ENCODE measurements around the gene BIRC6. TPM values are rescaled to one million over a fixed set of nuclear protein-coding genes. Genes with fewer than 3 reads are reported as not detected.
"Not testable (repeated sequence)": the region's sequence is repeated elsewhere in the genome, so short reads cannot be mapped to it uniquely, and the experiment has no call there.

Gene BIRC6
- total RNA-seq, 1 donor = 211 TPM

GRCh38 chr2:32632089-32632488 is 275.3 kb downstream of the BIRC6 start:
- DNase-seq (ENCODE audit: low read depth) = peak; percentile 42
- TF ChIP-seq CTCF (IDR thresholded peaks at IDR 0.05; ENCODE audit: insufficient read depth, low read depth, low read length) = no peak
- no peak overlapping the region for H3K4me3 ChIP-seq (ENCODE audit: low read depth, low read length)

GRCh38 chr2:32633040-32633439 is 276.2 kb downstream of the BIRC6 start:
- no peak for DNase-seq (ENCODE audit: low read depth)
- no peak overlapping the region for H3K4me3 ChIP-seq (ENCODE audit: low read depth, low read length)
- TF ChIP-seq CTCF (IDR thresholded peaks at IDR 0.05; ENCODE audit: insufficient read depth, low read depth, low read length) = no peak

- DNase-seq (ENCODE audit: low read depth); H3K4me3 ChIP-seq (ENCODE audit: low read depth, low read length): not testable (repeated sequence)
Measured at GRCh38 chr2:32638548-32638947, 281.7 kb downstream of the BIRC6 start.

GRCh38 chr2:32641180-32641579 is 284.4 kb downstream of the BIRC6 start:
- no peak for TF ChIP-seq CTCF (IDR thresholded peaks at IDR 0.05; ENCODE audit: insufficient read depth, low read depth, low read length)
- no peak overlapping the region for H3K4me3 ChIP-seq (ENCODE audit: low read depth, low read length)
- DNase-seq (ENCODE audit: low read depth) = no peak

- DNase-seq (ENCODE audit: low read depth) = peak; percentile 72
- no peak overlapping the region for H3K4me3 ChIP-seq (ENCODE audit: low read depth, low read length)
- no peak for TF ChIP-seq CTCF (IDR thresholded peaks at IDR 0.05; ENCODE audit: insufficient read depth, low read depth, low read length)
Measured at GRCh38 chr2:32647180-32647651, 290.4 kb downstream of the BIRC6 start.

- no peak for DNase-seq (ENCODE audit: low read depth)
- H3K4me3 ChIP-seq (ENCODE audit: low read depth, low read length) = no peak overlapping the region
- no peak for TF ChIP-seq CTCF (IDR thresholded peaks at IDR 0.05; ENCODE audit: insufficient read depth, low read depth, low read length)
Measured at GRCh38 chr2:32652555-32653209, 295.9 kb downstream of the BIRC6 start.

GRCh38 chr2:32656069-32656468 is 299.2 kb downstream of the BIRC6 start:
- no peak for TF ChIP-seq CTCF (IDR thresholded peaks at IDR 0.05; ENCODE audit: insufficient read depth, low read depth, low read length)
- DNase-seq (ENCODE audit: low read depth) = no peak

More at GRCh38 chr2:32656069-32656468, 299.2 kb downstream of the BIRC6 start:
- H3K4me3 ChIP-seq (ENCODE audit: low read depth, low read length) = no peak overlapping the region
